ENCODE results near the gene ZNF70. TPM values are rescaled to one million over a fixed set of nuclear protein-coding genes. Genes with fewer than 3 reads are reported as not detected.

ZNF70 gene
- polyA plus RNA-seq, 1 of the 3 experiments (the other 2 are of a cell fraction), result 0.77 TPM

DNA sequence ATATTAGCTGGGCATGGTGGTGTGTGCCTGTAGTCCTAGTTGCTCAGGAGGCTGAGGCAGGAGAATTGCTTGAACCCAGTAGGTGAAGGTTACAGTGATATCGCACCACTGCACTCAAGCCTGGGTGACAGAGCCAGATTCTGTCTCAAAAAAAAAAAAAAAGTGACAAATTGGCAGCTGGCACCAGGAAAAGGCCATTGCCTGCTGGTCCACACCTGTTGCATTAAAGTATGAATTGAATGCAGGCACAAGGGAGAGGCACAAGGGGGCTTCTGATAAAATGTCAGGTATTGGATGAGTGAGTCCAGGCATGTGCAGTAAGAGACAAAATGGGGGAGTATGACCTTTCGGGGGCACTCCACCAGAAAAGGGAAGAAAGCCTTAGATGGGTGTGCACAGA, 28.2 kb downstream of the ZNF70 start:
- DNase-seq, result no peak
- TF ChIP-seq SMC3 (IDR thresholded peaks at IDR 0.05; ENCODE audit: low read depth, low read length), result no peak
- Histone ChIP-seq H3K4me2 (no peak overlapping the region), H4K20me1 (ENCODE audit: insufficient read depth) (no peaks in the 10 kb centered on the region), H3K27ac (ENCODE audit: low read depth in 2 of 2, low read length in 1 of 2) (no peak overlapping the region), H3K9ac (no peak overlapping the region), H3K9me2 (no peaks in the 10 kb centered on the region), H3K4me3 (ENCODE audit: low read depth in 2 of 2, low read length in 1 of 2) (no peak overlapping the region), H3K27me3 (ENCODE audit: insufficient read depth) (no peaks in the 10 kb centered on the region), H3K36me3 (replicated peaks in 1 of 2; ENCODE audit: control insufficient read depth in 1 of 2, insufficient read depth in 2 of 2, low read length in 1 of 2) (no peaks in the 10 kb centered on the region), H2AFZ (ENCODE audit: low read depth) (no peak overlapping the region), H3F3A (replicated peaks; ENCODE audit: insufficient read depth) (no peaks in the 10 kb centered on the region), H3K9me3 (no peaks in the 10 kb centered on the region), H3K79me2 (ENCODE audit: insufficient read depth) (no peaks in the 10 kb centered on the region), H3K4me1 (ENCODE audit: control insufficient read depth in 1 of 2, insufficient read depth in 2 of 2, low read depth in 1 of 2, low read length in 1 of 2) (no peaks in the 10 kb centered on the region)
- ChIA-PET CTCF (no interaction called here), POLR2A (no interaction called here)
- 93% methylated on average over 2 of the region's 2 CpGs for WGBS (ENCODE audit: low lambda C conversion rate)

DNA sequence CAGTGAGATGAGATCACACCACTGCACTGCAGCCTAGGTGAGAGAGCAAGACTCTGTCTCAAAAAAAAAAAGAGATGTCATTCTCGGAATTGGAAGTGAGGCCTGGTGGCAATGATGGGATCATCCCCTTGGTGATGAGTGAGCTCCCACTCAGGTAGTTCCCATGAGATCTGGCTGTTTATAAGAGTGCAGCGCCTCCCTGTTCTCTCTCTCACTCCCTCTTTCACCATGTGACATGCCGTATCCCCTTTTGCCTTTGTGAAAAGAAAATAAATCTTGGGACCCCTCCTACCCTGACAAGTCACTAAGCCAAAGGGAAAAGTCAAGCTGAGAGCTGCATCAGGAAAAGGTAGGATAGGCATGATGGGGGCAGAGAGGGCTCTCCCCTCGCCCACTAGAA, 28.8 kb downstream of the ZNF70 start:
- Histone ChIP-seq H3K4me2 (no peak overlapping the region), H3K4me3 (ENCODE audit: low read depth in 2 of 2, low read length in 1 of 2) (no peak overlapping the region), H3K9me2 (no peaks in the 10 kb centered on the region), H3K27me3 (ENCODE audit: insufficient read depth) (no peaks in the 10 kb centered on the region), H3K9ac (no peak overlapping the region), H4K20me1 (ENCODE audit: insufficient read depth) (no peaks in the 10 kb centered on the region), H2AFZ (ENCODE audit: low read depth) (no peak overlapping the region), H3K36me3 (replicated peaks in 1 of 2; ENCODE audit: control insufficient read depth in 1 of 2, insufficient read depth in 2 of 2, low read length in 1 of 2) (no peaks in the 10 kb centered on the region), H3K4me1 (ENCODE audit: control insufficient read depth in 1 of 2, insufficient read depth in 2 of 2, low read depth in 1 of 2, low read length in 1 of 2) (peaks cover 0 to 3% of the 10 kb centered on the region in 2 experiments; a peak in 1 of 4 replicates), H3F3A (replicated peaks; ENCODE audit: insufficient read depth) (no peaks in the 10 kb centered on the region), H3K9me3 (no peaks in the 10 kb centered on the region), H3K27ac (ENCODE audit: low read depth in 2 of 2, low read length in 1 of 2) (no peak overlapping the region), H3K79me2 (ENCODE audit: insufficient read depth) (no peaks in the 10 kb centered on the region)
- DNase-seq, result no peak
- POLR2A ChIA-PET, result no interaction called here
- 91% methylated on average over 4 of the region's 4 CpGs for WGBS (ENCODE audit: low lambda C conversion rate)
- CTCF ChIA-PET, result no interaction called here
- TF ChIP-seq ELF1 (IDR thresholded peaks at IDR 0.05), result no peak
- TF ChIP-seq NFIC (IDR thresholded peaks at IDR 0.05; ENCODE audit: borderline replicate concordance), result no peak
- no peak for TF ChIP-seq RFX5 (IDR thresholded peaks at IDR 0.05; ENCODE audit: low read length)
- TF ChIP-seq GATA2 (CRISPR knock-in tag; IDR thresholded peaks at IDR 0.05), result no peak
- TF ChIP-seq YY1 (IDR thresholded peaks at IDR 0.05; ENCODE audit: low read depth), result no peak
- TF ChIP-seq, protein P1, sequence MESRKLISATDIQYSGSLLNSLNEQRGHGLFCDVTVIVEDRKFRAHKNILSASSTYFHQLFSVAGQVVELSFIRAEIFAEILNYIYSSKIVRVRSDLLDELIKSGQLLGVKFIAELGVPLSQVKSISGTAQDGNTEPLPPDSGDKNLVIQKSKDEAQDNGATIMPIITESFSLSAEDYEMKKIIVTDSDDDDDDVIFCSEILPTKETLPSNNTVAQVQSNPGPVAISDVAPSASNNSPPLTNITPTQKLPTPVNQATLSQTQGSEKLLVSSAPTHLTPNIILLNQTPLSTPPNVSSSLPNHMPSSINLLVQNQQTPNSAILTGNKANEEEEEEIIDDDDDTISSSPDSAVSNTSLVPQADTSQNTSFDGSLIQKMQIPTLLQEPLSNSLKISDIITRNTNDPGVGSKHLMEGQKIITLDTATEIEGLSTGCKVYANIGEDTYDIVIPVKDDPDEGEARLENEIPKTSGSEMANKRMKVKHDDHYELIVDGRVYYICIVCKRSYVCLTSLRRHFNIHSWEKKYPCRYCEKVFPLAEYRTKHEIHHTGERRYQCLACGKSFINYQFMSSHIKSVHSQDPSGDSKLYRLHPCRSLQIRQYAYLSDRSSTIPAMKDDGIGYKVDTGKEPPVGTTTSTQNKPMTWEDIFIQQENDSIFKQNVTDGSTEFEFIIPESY (IDR thresholded peaks at IDR 0.05; ENCODE audit: borderline replicate concordance, low read depth), result no peak

DNA sequence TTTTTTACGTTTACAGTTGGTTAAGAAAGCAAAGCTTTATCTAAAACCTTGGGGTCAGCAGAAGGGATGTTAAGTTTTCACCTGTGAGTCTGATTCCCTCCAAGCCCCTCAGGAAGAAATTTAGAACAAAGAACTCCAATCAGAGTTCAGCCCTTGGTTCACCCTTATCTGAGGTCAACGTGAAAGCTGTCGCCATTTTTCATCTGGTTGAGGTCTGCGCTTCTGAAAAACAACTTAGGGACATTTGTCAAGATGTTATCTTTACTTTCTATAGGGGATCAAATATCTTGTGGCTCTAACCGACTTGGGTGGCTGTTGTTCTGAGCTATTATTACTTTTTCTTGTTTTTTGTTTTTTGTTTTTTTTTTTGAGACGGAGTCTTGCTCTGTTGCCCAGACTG, 30.1 kb downstream of the ZNF70 start:
- no peaks in the 10 kb centered on the region for H3K9me3 ChIP-seq
- H3K4me3 ChIP-seq (ENCODE audit: low read depth in 2 of 2, low read length in 1 of 2), result no peak overlapping the region
- H2AFZ ChIP-seq (ENCODE audit: low read depth), result no peak overlapping the region
- no peak overlapping the region for H3K27ac ChIP-seq (ENCODE audit: low read depth in 2 of 2, low read length in 1 of 2)
- peaks cover 0 to 5% of the 10 kb centered on the region in 2 experiments; a peak in 1 of 4 replicates for H3K4me1 ChIP-seq (ENCODE audit: control insufficient read depth in 1 of 2, insufficient read depth in 2 of 2, low read depth in 1 of 2, low read length in 1 of 2)
- ChIA-PET CTCF (interaction anchor here (0.7 kb wide), 1 partner anchor 48 kb away, joined by 3 read pairs; no protein-coding TSS in a partner anchor), POLR2A (no interaction called here)
- no peaks in the 10 kb centered on the region for H4K20me1 ChIP-seq (ENCODE audit: insufficient read depth)
- no peaks in the 10 kb centered on the region for H3K9me2 ChIP-seq
- H3K27me3 ChIP-seq (ENCODE audit: insufficient read depth), result no peaks in the 10 kb centered on the region
- H3K9ac ChIP-seq, result no peak overlapping the region
- 82% methylated on average over 6 of the region's 6 CpGs for WGBS (ENCODE audit: low lambda C conversion rate)
- peaks cover 12% of the 10 kb centered on the region for H3K79me2 ChIP-seq (ENCODE audit: insufficient read depth)
- no peak overlapping the region for H3K4me2 ChIP-seq
- DNase-seq, result no peak
- H3K36me3 ChIP-seq (replicated peaks in 1 of 2; ENCODE audit: control insufficient read depth in 1 of 2, insufficient read depth in 2 of 2, low read length in 1 of 2), result no peaks in the 10 kb centered on the region
- no peaks in the 10 kb centered on the region for H3F3A ChIP-seq (replicated peaks; ENCODE audit: insufficient read depth)
- TF ChIP-seq TEAD4 (IDR thresholded peaks at IDR 0.05; ENCODE audit: borderline replicate concordance, insufficient read depth), result no peak
- TF ChIP-seq, protein P2, sequence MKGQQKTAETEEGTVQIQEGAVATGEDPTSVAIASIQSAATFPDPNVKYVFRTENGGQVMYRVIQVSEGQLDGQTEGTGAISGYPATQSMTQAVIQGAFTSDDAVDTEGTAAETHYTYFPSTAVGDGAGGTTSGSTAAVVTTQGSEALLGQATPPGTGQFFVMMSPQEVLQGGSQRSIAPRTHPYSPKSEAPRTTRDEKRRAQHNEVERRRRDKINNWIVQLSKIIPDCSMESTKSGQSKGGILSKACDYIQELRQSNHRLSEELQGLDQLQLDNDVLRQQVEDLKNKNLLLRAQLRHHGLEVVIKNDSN (IDR thresholded peaks at IDR 0.05; ENCODE audit: borderline replicate concordance, low read depth), result no peak
- TF ChIP-seq, protein P3, sequence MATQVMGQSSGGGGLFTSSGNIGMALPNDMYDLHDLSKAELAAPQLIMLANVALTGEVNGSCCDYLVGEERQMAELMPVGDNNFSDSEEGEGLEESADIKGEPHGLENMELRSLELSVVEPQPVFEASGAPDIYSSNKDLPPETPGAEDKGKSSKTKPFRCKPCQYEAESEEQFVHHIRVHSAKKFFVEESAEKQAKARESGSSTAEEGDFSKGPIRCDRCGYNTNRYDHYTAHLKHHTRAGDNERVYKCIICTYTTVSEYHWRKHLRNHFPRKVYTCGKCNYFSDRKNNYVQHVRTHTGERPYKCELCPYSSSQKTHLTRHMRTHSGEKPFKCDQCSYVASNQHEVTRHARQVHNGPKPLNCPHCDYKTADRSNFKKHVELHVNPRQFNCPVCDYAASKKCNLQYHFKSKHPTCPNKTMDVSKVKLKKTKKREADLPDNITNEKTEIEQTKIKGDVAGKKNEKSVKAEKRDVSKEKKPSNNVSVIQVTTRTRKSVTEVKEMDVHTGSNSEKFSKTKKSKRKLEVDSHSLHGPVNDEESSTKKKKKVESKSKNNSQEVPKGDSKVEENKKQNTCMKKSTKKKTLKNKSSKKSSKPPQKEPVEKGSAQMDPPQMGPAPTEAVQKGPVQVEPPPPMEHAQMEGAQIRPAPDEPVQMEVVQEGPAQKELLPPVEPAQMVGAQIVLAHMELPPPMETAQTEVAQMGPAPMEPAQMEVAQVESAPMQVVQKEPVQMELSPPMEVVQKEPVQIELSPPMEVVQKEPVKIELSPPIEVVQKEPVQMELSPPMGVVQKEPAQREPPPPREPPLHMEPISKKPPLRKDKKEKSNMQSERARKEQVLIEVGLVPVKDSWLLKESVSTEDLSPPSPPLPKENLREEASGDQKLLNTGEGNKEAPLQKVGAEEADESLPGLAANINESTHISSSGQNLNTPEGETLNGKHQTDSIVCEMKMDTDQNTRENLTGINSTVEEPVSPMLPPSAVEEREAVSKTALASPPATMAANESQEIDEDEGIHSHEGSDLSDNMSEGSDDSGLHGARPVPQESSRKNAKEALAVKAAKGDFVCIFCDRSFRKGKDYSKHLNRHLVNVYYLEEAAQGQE (IDR thresholded peaks at IDR 0.05; ENCODE audit: low read depth, low read length), result no peak
- TF ChIP-seq, protein P4, sequence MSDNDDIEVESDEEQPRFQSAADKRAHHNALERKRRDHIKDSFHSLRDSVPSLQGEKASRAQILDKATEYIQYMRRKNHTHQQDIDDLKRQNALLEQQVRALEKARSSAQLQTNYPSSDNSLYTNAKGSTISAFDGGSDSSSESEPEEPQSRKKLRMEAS (IDR thresholded peaks at IDR 0.05; ENCODE audit: low read depth), result no peak
- TF ChIP-seq RAD21 (IDR thresholded peaks at IDR 0.05; ENCODE audit: low read length), result no peak
- no peak for TF ChIP-seq YY1 (IDR thresholded peaks at IDR 0.05; ENCODE audit: low read depth)
- TF ChIP-seq, protein P5, sequence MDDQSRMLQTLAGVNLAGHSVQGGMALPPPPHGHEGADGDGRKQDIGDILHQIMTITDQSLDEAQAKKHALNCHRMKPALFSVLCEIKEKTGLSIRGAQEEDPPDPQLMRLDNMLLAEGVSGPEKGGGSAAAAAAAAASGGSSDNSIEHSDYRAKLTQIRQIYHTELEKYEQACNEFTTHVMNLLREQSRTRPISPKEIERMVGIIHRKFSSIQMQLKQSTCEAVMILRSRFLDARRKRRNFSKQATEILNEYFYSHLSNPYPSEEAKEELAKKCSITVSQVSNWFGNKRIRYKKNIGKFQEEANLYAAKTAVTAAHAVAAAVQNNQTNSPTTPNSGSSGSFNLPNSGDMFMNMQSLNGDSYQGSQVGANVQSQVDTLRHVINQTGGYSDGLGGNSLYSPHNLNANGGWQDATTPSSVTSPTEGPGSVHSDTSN (IDR thresholded peaks at IDR 0.05), result no peak
- no peak for TF ChIP-seq SIN3A (IDR thresholded peaks at IDR 0.05; ENCODE audit: borderline replicate concordance, low read depth, low read length)
- TF ChIP-seq RXRA (IDR thresholded peaks at IDR 0.05; ENCODE audit: borderline replicate concordance, low read depth), result no peak
- no peak for TF ChIP-seq FOXJ3 (CRISPR knock-in tag; IDR thresholded peaks at IDR 0.05)
- no peak for TF ChIP-seq ELF1 (IDR thresholded peaks at IDR 0.05)
